Astrocyte (in vitro differentiated cells and primary cell): ENCODE data around the gene AGRN. TPM values are rescaled to one million over a fixed set of nuclear protein-coding genes. Genes with fewer than 3 reads are reported as not detected.

Experiments used
- DNase-seq: peaks from one replicate; pipeline ENCODE4 v3.0.0-alpha.2; 2010; ENCODE audit warnings: low read depth
- FAIRE-seq: peaks from 2 replicates; lab custom pipeline; 2011; peaks lifted over from hg19 to GRCh38; lab: Jason Lieb, UNC
- H2AFZ ChIP-seq: 2 replicates; pipeline ENCODE4 v1.6.0; 2012; ENCODE audit warnings: low read depth, low read length, inconsistent platforms
- H3K27ac ChIP-seq: 2 replicates; pipeline ENCODE4 v1.5.1; 2011; ENCODE audit warnings: low read depth, low read length, inconsistent platforms
- H3K27me3 ChIP-seq: 2 replicates; pipeline ENCODE4 v1.6.0; 2011; ENCODE audit warnings: low read length, inconsistent platforms; ENCODE audit not compliant: insufficient read depth
- H3K36me3 ChIP-seq: 2 replicates; pipeline ENCODE4 v1.5.1; 2011; ENCODE audit warnings: low read length, inconsistent platforms; ENCODE audit not compliant: insufficient read depth
- H3K4me1 ChIP-seq: 2 replicates; pipeline ENCODE4 v1.5.1; 2011; ENCODE audit warnings: low read length, inconsistent platforms; ENCODE audit not compliant: insufficient read depth
- H3K4me2 ChIP-seq: 2 replicates; pipeline ENCODE4 v1.6.0; 2012; ENCODE audit warnings: low read length, inconsistent platforms
- H3K4me3 ChIP-seq: 2 replicates; pipeline ENCODE4 v1.5.1; 2011; ENCODE audit warnings: low read depth, mild to moderate bottlenecking, low read length, inconsistent platforms; ENCODE audit not compliant: insufficient read depth
- H3K79me2 ChIP-seq: 2 replicates; pipeline ENCODE4 v1.6.0; 2012; ENCODE audit warnings: mild to moderate bottlenecking, low read length, inconsistent platforms; ENCODE audit not compliant: insufficient read depth
- H3K9ac ChIP-seq: 2 replicates; pipeline ENCODE4 v1.6.0; 2012; ENCODE audit warnings: mild to moderate bottlenecking, low read length, inconsistent platforms
- H3K9me3 ChIP-seq: 2 replicates; pipeline ENCODE4 v1.5.1; 2012; ENCODE audit warnings: low read depth, mild to moderate bottlenecking, low read length, inconsistent platforms; ENCODE audit not compliant: insufficient read depth
- H4K20me1 ChIP-seq: 2 replicates; pipeline ENCODE4 v1.6.0; 2012; ENCODE audit warnings: low read length, inconsistent platforms; ENCODE audit not compliant: insufficient read depth
- H3K27ac Mint-ChIP-seq: one replicate; pipeline ENCODE4 v1.8.0; 2021; ENCODE audit warnings: mild to moderate bottlenecking, mixed read lengths; ENCODE audit not compliant: unreplicated experiment
- H3K27me3 Mint-ChIP-seq: one replicate; pipeline ENCODE4 v1.8.0; 2021; ENCODE audit warnings: low read depth, mixed read lengths; ENCODE audit not compliant: unreplicated experiment
- H3K36me3 Mint-ChIP-seq: one replicate; pipeline ENCODE4 v1.8.0; 2021; ENCODE audit warnings: low read depth, mixed read lengths; ENCODE audit not compliant: unreplicated experiment
- H3K4me1 Mint-ChIP-seq: one replicate; pipeline ENCODE4 v1.8.0; 2021; ENCODE audit warnings: low read depth, mixed read lengths; ENCODE audit not compliant: unreplicated experiment
- H3K4me3 Mint-ChIP-seq: one replicate; pipeline ENCODE4 v1.8.0; 2021; ENCODE audit warnings: mild to moderate bottlenecking, moderate library complexity, mixed read lengths; ENCODE audit not compliant: unreplicated experiment
- H3K9me3 Mint-ChIP-seq: one replicate; pipeline ENCODE4 v1.8.0; 2021; ENCODE audit warnings: mild to moderate bottlenecking, mixed read lengths; ENCODE audit not compliant: unreplicated experiment
- EZH2 ChIP-seq: IDR thresholded peaks from 2 replicates; pipeline ENCODE4 v1.6.1; 2012; ENCODE audit warnings: mild to moderate bottlenecking, low read length, inconsistent platforms; ENCODE audit not compliant: insufficient read depth
- total RNA-seq: library from RNA; stranded (reverse); gene quantifications from 2 replicates; pipeline ENCODE4 v1.2.1, GENCODE V29; 2021
- TF ChIP-seq, protein P1 (sequence below): IDR thresholded peaks from 2 replicates; pipeline ENCODE4 v1.5.1; 2011; ENCODE audit warnings: low read depth, mild to moderate bottlenecking, inconsistent platforms, low read length, moderate library complexity; ENCODE audit not compliant: insufficient read depth

The AGRN gene
- total RNA-seq, 1 donor from 2014 or later, result 589 TPM

DNA sequence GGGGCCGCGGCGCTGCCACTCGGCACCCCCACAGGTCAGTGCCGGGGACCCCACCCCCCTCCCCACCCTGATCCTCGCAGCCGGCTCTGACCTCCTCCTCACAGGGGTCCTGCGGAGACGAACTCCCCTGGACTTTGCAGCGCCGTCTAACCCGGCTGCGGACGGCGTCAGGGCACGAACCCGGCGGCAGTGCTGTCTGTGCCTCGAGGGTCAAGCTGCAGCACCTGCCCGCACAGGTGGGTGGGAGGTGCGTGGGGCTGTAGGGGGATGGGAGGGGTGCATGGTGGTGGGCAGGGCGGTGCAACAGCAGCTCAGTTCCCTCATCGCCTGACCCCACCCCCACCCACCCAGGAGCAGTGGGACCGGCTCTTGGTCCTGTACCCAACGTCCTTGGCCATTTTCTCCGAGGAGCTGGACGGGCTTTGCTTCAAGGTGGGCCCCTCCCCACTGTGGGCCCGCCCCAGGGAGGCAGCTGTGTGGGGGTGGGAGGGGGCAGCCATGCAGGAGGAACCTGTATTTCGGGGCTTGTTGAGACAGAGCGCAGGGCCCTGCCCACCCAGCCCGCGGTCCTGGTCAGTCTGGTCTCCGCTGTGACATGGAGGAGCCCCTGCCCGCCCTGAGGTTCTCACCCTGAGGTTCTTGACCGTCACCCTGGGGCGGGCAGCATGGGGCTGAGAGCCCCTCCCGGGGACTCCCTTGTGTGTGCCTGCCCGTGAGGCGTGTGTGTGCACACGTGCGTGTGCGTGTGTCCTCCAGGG is 48.8 kb upstream of the AGRN start:
- Histone ChIP-seq H3K27ac (no peak overlapping the region), H2AFZ (no peak overlapping the region), H3K27me3 (no peaks in the 10 kb centered on the region), H3K9me3 (no peaks in the 10 kb centered on the region), H3K4me1 (peaks cover 15% of the 10 kb centered on the region), H3K36me3 (no peaks in the 10 kb centered on the region), H3K4me2 (no peak overlapping the region), H3K79me2 (no peaks in the 10 kb centered on the region), H4K20me1 (peaks cover 6% of the 10 kb centered on the region), H3K4me3 (no peak overlapping the region), H3K9ac (no peak overlapping the region)
- Mint-ChIP-seq H3K36me3 (peaks cover 5% of the 10 kb centered on the region), H3K9me3 (no peaks in the 10 kb centered on the region), H3K27me3 (peaks cover 23% of the 10 kb centered on the region), H3K4me1 (no peaks in the 10 kb centered on the region), H3K4me3 (no peak overlapping the region), H3K27ac (no peak overlapping the region)
- DNase-seq, result no peak
- TF ChIP-seq, protein P1, sequence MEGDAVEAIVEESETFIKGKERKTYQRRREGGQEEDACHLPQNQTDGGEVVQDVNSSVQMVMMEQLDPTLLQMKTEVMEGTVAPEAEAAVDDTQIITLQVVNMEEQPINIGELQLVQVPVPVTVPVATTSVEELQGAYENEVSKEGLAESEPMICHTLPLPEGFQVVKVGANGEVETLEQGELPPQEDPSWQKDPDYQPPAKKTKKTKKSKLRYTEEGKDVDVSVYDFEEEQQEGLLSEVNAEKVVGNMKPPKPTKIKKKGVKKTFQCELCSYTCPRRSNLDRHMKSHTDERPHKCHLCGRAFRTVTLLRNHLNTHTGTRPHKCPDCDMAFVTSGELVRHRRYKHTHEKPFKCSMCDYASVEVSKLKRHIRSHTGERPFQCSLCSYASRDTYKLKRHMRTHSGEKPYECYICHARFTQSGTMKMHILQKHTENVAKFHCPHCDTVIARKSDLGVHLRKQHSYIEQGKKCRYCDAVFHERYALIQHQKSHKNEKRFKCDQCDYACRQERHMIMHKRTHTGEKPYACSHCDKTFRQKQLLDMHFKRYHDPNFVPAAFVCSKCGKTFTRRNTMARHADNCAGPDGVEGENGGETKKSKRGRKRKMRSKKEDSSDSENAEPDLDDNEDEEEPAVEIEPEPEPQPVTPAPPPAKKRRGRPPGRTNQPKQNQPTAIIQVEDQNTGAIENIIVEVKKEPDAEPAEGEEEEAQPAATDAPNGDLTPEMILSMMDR, result no peak
- TF ChIP-seq EZH2, result no peak
- FAIRE-seq, result no peak

GRCh38 chr1:971751-972506 is 48.0 kb upstream of the AGRN start:
- Histone ChIP-seq H3K4me3 (no peak overlapping the region), H3K4me1 (peaks cover 7% of the 10 kb centered on the region), H3K79me2 (no peaks in the 10 kb centered on the region), H3K27ac (no peak overlapping the region), H3K36me3 (no peaks in the 10 kb centered on the region), H2AFZ (no peak overlapping the region), H3K9ac (no peak overlapping the region), H3K4me2 (no peak overlapping the region), H4K20me1 (peaks cover 6% of the 10 kb centered on the region), H3K9me3 (no peaks in the 10 kb centered on the region), H3K27me3 (no peaks in the 10 kb centered on the region)
- FAIRE-seq, result no peak
- no peaks in the 10 kb centered on the region for H3K4me1 Mint-ChIP-seq
- no peak for TF ChIP-seq EZH2
- H3K27me3 Mint-ChIP-seq, result peaks cover 23% of the 10 kb centered on the region
- H3K9me3 Mint-ChIP-seq, result no peaks in the 10 kb centered on the region
- H3K36me3 Mint-ChIP-seq, result peaks cover 5% of the 10 kb centered on the region
- no peak for DNase-seq
- H3K4me3 Mint-ChIP-seq, result no peak overlapping the region
- no peak overlapping the region for H3K27ac Mint-ChIP-seq

GRCh38 chr1:972726-973458 is 47.0 kb upstream of the AGRN start:
- H3K27me3 ChIP-seq, result no peaks in the 10 kb centered on the region
- no peak for TF ChIP-seq EZH2
- TF ChIP-seq, protein P1, result no peak
- Mint-ChIP-seq H3K27me3 (peaks cover 23% of the 10 kb centered on the region), H3K36me3 (peaks cover 5% of the 10 kb centered on the region), H3K4me1 (no peaks in the 10 kb centered on the region), H3K27ac (no peak overlapping the region), H3K9me3 (no peaks in the 10 kb centered on the region), H3K4me3 (no peak overlapping the region)
- DNase-seq (no peak), FAIRE-seq (no peak)
- no peak overlapping the region for H3K4me2 ChIP-seq
- H3K36me3 ChIP-seq, result no peaks in the 10 kb centered on the region
- H3K9ac ChIP-seq, result no peak overlapping the region
- H3K4me1 ChIP-seq, result no peaks in the 10 kb centered on the region
- no peak overlapping the region for H3K27ac ChIP-seq
- H2AFZ ChIP-seq, result no peak overlapping the region
- no peaks in the 10 kb centered on the region for H3K9me3 ChIP-seq
- peaks cover 6% of the 10 kb centered on the region for H4K20me1 ChIP-seq
- no peak overlapping the region for H3K4me3 ChIP-seq
- H3K79me2 ChIP-seq, result no peaks in the 10 kb centered on the region
